B cell (primary cell): Measurements from ENCODE around the gene THSD7B.

Experiments used
- CTCF ChIP-seq: fragments of 200-600 bp; IDR thresholded peaks from one replicate; pipeline ENCODE4 v1.8.0; 2022; ENCODE audit warnings: antibody characterized with exemption, mild to moderate bottlenecking
- EZH2 ChIP-seq: IDR thresholded peaks from 2 replicates; pipeline ENCODE4 v1.6.1; 2012; ENCODE audit warnings: borderline replicate concordance, low read depth, mild to moderate bottlenecking, moderate library complexity, low read length; ENCODE audit not compliant: insufficient read depth, poor library complexity, severe bottlenecking

DNA sequence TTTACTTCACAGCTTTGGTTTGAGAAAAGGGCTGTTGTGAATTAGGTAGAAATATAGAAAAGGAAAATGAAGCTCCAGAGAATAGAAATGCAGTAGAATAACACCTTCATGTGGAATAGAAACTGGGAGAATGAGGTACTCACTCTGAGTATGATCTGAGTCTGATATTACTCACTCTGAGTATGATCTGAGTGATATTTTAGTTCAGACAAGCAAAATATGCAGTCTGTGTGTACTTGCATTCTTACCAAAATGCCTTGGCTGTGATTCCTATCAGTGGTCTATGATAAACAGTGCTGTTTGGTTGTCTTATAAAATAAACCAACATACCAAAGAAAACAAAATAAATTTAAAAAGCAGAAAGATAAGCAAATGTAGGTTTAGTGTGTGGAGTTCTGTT is 487.6 kb downstream of the THSD7B start:
- no peak for TF ChIP-seq CTCF
- TF ChIP-seq EZH2: no peak
